Stomach smooth muscle (tissue), 2 donors: ENCODE data around the gene PIK3C2B.

ENCODE experiments used
- H3K27ac ChIP-seq: one replicate; pipeline ENCODE4 v1.7.0; 2013; ENCODE audit warnings: mild to moderate bottlenecking, low read length, inconsistent platforms
- H3K27me3 ChIP-seq, 2 donors: one replicate each; pipeline ENCODE4 v1.7.0; 2013; ENCODE audit warnings: low read length in 2 of 2; ENCODE audit not compliant: insufficient read depth in 2 of 2, control insufficient read depth in 1 of 2
- H3K36me3 ChIP-seq, 2 donors: one replicate each; pipeline ENCODE4 v1.7.0; 2013; ENCODE audit warnings: low read length in 2 of 2; ENCODE audit not compliant: control insufficient read depth in 2 of 2, insufficient read depth in 2 of 2
- H3K4me1 ChIP-seq: one replicate; pipeline ENCODE4 v1.7.0; 2013; ENCODE audit warnings: low read length; ENCODE audit not compliant: control insufficient read depth, insufficient read depth
- H3K4me3 ChIP-seq, 2 donors: one replicate each; pipeline ENCODE4 v1.7.0; 2013; ENCODE audit warnings: low read length in 2 of 2
- H3K9ac ChIP-seq, 2 donors: one replicate each; pipeline ENCODE4 v1.7.0; 2013; ENCODE audit warnings: low read length in 2 of 2, mild to moderate bottlenecking in 1 of 2
- H3K9me3 ChIP-seq, 2 donors: one replicate each; pipeline ENCODE4 v1.7.0; 2013; ENCODE audit warnings: low read length in 2 of 2; ENCODE audit not compliant: control insufficient read depth in 2 of 2
- donor health status: healthy.
- donor health status: Pancreatic carcinoma.

PIK3C2B gene

DNA sequence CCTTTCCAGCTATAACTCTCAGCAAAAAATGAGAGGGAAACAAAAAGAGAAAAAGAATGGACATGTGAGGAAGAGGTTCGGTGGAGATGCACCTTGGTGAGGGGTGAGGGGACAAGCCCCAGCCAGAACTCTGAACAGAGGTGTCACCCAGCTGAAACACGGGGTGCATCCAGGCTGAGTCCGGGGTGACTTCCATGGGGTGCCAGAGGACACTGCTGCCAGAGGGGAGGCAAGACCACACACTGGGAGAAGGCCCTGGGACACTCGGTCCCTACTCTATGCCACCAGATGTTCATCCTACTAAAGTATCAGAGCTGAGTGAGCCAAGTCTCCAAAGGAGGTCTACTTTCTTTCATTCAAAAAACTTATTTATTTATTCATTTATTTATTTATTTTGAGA is 46.9 kb downstream of the PIK3C2B start:
- H3K27ac ChIP-seq: no peak overlapping the region
- no peaks in the 10 kb centered on the region for H3K9me3 ChIP-seq
- no peak overlapping the region for H3K4me3 ChIP-seq
- no peak overlapping the region for H3K9ac ChIP-seq
- H3K27me3 ChIP-seq: no peaks in the 10 kb centered on the region
- H3K4me1 ChIP-seq: peaks cover 24% of the 10 kb centered on the region
- H3K36me3 ChIP-seq: peaks cover 22 to 43% of the 10 kb centered on the region in 2 donors

DNA sequence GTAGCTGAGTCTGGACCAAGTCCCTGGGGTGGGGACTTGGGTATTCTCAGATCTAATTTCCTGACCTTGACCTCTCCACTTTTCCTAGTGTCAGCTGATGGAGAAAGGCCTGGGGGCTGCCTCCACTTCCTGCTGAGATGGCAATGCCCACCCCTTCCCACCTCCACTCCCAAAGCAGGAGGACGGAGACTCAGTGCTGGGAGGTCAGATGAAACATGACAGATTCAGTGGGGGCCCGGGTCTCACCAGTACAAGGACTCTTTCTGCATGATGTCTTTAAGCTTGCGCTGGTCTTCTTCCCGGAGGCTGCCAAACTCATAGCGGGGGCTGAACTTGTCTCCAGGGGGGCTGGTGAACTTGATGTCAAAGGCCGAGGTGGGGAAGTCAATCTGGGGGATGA is 47.4 kb downstream of the PIK3C2B start:
- H3K9me3 ChIP-seq: no peaks in the 10 kb centered on the region
- H3K4me1 ChIP-seq: peaks cover 29% of the 10 kb centered on the region
- H3K27ac ChIP-seq: peak overlapping the region; percentile 62
- peaks cover 25 to 47% of the 10 kb centered on the region in 2 donors for H3K36me3 ChIP-seq
- no peaks in the 10 kb centered on the region for H3K27me3 ChIP-seq
- H3K4me3 ChIP-seq: no peak overlapping the region
- peak overlapping the region; percentile 21 to 23 for H3K9ac ChIP-seq

DNA sequence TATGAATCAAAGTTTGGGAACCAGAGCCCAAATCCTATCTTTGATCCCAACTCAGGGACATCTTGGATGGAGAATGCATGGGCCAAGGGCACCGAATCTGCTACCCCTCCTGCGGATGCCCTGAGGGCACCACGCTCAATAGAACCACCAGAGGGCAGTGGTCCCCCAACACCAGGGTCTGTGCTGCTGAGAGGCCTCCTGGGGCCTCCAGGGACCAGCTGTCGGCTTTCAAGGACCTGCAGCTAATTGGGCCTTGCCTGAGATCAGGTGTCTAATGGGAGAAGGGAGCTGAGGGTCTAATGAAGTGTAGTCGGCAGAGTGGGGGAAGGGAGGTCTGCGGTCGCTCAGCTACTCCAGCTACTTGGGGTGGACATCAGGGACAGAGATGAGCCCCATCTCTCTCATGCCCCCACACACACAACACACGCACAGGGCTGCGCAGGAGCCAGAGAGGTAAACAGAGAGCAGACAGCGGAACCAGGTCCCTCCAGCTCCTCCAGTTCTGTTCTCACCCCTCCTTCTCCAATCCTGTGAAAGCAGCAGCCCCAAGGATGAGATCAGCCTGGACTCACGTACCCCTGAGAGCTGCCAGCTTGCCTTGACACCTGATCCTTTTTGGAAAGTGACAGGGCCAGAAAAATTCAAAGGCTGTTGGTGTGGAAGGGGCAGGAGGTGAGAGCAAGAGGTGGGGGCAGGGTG is 48.0 kb downstream of the PIK3C2B start:
- Histone ChIP-seq H3K27ac (peak overlapping the region; percentile 62), H3K4me3 (no peak overlapping the region), H3K27me3 (no peaks in the 10 kb centered on the region), H3K9me3 (no peaks in the 10 kb centered on the region), H3K36me3 (peaks cover 29 to 54% of the 10 kb centered on the region in 2 donors), H3K4me1 (peaks cover 32% of the 10 kb centered on the region), H3K9ac (peak overlapping the region; percentile 23 to 55)

DNA sequence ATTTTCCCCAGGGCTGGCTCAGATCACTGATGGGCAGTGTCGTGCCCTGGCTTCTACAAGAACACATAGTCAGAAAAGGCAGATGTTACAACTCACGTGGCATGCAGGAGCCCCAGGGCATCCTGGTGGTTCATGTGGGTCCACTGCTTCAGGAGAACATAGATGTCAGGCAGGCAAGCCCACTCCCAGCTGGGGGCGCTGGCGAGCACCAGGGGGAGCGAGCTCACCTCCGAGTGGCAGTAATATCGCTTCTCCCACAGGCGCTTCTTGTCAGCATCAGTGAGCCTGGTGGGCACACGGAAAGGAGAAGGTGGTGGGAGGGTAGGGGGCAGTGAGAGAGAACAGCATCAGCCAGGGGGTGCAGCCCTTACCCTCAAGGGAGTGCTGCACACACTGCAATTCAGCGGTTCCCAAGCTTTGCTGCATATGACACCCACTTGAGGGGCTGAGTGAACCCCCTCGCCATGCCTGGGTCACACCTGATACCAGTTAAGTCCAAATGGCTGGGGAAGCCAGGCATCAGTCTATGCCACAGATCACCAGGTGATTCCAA is 48.7 kb downstream of the PIK3C2B start:
- peak overlapping the region; percentile 62 for H3K27ac ChIP-seq
- H3K9ac ChIP-seq: no peak overlapping the region
- no peak overlapping the region for H3K4me3 ChIP-seq
- H3K27me3 ChIP-seq: no peaks in the 10 kb centered on the region
- H3K4me1 ChIP-seq: peaks cover 33% of the 10 kb centered on the region
- H3K36me3 ChIP-seq: peaks cover 32 to 59% of the 10 kb centered on the region in 2 donors
- H3K9me3 ChIP-seq: no peaks in the 10 kb centered on the region
